Measurements from ENCODE around the gene PAX4.
A peak's percentile ranks its signal among the peaks of the same experiment; 100 is the strongest.

Gene PAX4

GRCh38 chr7:127628445-127628844 lies 10.5 kb upstream of the PAX4 start:
- no peak for DNase-seq

- no peak for DNase-seq
Observed at GRCh38 chr7:127625331-127625730, 7.4 kb upstream of the PAX4 start.

GRCh38 chr7:127620406-127621233 lies 2.7 kb upstream of the PAX4 start:
- no peak for DNase-seq

GRCh38 chr7:127619681-127620405 lies 1.9 kb upstream of the PAX4 start:
- no peak for DNase-seq

DNA sequence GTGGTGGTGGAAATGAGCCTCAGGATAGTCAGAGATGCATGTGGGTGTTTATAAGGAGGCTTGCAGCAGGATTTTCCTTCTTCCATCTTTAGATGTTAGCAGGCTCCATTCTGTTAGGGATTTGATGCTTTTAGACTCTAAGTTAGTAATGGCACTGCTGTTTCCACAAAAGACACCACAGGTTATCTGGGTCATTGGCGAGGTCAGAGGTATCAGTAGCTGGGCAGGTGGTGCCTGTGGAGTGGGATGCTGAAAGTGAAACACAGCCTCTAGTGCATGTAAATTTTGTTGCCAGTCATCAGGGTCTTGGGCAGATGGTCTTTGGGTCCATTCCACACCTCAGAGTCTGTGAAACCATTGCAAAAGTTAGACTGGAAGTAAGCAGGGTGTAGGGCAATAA lies 833 bp upstream of the PAX4 start:
- no peak for DNase-seq

DNA sequence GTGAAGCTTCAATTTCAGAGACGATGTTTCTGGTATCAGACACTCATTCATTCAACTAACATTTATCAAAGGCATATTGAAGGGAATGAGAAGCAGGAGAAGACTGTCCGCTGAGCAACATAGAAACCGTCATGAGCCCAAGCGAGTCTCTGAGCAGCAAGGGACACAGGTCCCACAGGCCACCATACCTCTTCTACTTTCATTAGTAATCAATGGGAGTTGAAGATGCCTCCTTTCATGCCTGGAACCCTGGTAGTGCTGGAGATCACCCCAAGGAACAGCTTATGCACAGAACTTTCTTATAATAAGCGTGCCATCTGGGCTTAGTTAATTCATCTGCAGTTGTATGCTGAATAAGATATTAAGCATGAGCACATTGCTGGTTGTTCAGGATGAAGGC lies 1.2 kb downstream of the PAX4 start:
- no peak for DNase-seq

DNA sequence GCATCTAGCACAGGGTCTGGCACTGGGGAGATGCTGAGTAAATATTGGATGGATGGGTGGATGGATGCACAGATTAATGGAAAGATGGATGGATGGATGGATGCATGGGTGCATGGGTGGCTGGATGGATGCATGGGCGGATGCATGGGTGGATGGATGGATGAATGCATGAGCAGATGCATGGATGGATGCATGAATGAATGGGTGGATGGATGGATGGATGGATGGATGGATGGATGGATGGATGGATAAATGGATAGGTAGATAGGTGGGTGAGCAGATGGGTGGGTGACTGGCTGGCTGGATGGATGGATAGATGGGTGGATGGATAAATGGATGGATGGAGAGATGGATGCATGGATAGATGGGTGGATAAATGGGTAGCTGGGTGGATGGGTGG lies 5.7 kb downstream of the PAX4 start:
- DNase-seq, result no peak

GRCh38 chr7:127609297-127609696 lies 8.6 kb downstream of the PAX4 start:
- no peak for DNase-seq

DNA sequence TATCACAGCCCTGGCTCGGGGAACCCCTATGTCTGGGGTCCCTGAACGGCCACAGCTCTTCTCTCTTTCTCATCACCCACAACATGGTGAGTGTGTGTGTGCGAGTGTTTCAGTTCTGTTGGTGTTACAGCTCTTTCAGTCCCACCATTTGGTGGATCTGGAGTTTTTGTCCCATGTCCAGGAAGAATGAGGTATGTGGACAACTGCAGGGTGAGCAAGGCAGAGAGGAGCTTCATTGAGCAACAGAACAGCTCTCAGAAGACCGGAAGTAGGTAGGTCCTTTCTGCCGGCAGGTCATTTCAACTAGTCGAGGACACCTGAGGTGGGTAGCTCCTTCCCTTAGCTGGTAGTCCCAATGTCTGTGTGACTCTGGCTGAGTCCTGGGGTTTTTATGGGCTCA lies 9.5 kb downstream of the PAX4 start:
- DNase-seq, result no peak

DNA sequence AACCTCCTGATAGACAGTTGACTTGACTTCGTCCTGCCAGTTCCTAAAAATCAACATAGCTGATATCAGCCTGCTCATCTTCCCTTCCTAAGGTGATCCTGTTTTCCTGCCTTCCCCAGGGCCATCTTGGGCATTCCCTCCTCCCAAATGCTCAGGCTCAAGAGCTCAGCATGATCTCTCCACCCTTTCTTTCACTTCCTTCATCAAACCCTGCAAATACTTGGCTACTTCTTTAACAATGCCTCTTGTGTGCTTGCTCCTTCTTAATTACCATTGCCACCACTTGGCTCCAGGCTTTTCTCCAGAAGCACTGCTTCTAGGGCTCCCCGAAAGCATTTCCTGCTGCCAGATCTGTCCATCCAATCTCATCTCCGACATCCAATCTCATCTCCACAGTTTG lies 17.1 kb downstream of the PAX4 start:
- no peak for DNase-seq

DNA sequence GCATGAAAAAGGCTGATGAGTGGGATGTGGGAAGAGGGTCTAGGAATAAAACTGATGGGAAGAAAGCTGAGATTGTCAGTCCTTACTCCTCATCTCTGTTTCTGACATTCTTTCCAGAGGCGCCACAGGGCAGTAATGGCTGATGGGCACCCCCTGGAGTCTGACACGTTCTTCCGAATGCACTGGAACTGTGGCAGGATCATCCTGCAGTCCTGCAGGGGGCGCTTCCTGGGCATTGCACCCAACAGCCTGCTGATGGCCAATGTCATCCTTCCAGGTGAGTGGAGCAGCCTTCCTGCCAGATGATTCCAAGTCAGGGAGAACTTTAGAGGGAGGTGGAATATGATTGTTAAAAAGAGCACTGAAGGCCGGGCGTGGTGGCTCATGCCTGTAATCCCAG lies 19.6 kb downstream of the PAX4 start:
- DNase-seq, result peak; percentile 40

GRCh38 chr7:127595737-127596136 lies 22.2 kb downstream of the PAX4 start:
- DNase-seq, result no peak

DNA sequence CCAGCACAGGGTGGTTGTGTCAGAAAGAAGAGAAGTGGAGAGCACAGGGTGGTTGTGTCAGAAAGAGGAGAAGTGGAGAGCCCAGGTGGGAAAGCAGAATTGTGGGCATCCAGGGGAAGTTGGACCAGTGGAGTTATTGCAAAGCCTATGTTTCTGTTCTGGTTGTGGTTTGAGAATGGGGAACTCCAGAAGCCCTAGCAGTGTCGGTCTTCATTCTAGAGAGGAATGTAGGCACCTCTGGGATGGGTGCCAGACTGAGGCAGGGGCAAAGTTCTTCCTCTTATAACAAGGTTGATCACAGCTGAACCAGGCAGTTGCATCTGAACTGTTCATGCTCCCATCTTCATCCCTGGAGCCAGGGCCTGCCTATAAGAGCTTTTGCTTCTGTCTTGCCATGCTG lies 23.5 kb downstream of the PAX4 start:
- DNase-seq, result no peak

DNA sequence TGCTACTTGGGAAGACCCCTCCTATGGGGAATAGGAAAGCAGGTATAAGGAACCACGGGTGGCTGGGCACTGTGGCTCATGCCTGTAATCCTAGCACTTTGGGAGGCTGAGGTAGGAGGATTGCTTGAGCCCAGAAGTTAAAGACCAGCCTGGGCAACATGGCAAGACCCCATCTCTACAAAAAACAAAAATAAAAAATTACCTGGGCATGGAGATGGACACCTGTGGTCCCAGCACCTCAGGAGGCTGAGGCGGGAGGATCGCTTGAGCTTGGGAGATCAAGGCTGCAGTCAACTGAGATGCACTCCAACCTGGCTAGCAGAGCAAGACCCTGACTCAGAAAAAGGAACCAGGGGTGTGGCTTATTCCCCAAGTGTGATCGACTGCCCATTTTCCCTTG lies 25.4 kb downstream of the PAX4 start:
- no peak for DNase-seq

- no peak for DNase-seq
Observed at GRCh38 chr7:127591591-127591990, 26.4 kb downstream of the PAX4 start.

DNA sequence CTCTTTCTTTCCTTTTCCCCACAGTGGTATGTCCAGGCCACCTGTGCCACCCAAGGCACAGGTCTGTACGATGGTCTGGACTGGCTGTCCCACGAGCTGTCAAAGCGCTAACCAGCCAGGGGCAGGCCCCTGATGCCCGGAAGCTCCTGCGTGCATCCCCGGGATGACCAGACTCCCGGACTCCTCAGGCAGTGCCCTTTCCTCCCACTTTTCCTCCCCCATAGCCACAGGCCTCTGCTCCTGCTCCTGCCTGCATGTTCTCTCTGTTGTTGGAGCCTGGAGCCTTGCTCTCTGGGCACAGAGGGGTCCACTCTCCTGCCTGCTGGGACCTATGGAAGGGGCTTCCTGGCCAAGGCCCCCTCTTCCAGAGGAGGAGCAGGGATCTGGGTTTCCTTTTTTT lies 26.8 kb downstream of the PAX4 start:
- DNase-seq, result no peak

GRCh38 chr7:127589896-127590295 lies 28.0 kb downstream of the PAX4 start:
- no peak for DNase-seq

DNA sequence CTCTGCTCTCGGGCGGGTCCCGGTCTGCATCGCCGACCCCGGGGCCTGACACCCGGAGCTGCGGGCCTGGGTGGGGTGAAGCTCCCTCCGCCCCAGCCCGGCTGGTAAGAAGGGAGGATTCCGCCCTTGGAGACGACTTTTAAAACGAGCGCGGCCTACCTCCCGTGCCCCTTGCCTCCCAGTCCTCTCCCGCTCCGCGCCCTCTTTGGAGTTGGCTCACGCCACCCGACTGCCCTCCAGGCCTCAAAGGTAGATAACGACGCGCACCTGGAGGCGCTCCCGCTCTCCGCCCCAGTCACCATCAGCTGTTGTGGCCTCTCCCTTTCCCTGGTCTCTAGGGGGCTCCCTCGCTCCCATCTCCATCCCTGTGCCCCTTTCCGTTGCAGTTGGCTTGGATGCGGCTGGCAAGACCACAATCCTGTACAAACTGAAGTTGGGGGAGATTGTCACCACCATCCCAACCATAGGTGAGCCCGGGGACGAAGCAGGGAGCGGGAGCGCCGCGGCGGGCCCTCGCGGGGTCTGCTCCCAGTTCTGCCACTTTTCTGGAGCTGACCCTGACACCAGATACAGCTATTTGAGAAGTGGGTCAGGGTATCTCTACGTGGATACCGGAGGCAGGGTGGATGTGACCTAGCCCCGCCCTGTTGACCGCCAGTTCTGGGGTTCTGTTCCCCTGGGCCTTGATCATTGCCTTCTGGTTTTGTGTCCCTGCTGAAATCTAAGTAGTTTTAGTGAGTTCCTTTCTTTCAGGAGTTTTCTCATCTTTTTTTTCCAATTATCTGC lies 29.1 kb downstream of the PAX4 start:
- DNase-seq, result peak; percentile 78

DNA sequence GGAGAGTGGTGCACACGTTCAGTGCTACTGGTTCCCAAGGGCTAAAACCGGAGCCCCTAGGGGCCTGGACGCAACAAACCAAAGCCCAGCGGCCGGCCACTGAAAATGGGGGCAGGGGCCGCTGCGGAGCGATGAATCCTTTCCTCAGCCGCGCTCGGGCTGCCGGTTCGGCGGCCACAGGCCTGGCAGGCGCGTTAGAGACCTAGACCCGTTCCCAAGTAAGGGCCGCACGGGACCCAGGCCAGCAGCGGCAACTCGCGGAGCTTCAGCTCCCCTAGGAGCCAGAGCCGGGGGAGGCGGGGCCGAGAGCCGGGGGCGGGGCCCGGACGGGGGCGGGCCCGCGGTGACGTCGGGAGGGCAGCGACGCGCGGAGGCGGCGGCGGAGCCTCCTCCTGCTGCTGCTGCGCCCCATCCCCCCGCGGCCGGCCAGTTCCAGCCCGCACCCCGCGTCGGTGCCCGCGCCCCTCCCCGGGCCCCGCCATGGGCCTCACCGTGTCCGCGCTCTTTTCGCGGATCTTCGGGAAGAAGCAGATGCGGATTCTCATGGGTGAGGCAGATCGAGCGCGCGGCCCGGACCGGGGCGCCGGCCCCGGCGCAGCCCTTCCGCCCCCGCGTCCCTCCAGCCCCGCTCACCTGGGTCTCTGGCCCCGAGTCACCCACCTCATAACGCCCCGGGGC lies 29.8 kb downstream of the PAX4 start, which contains the start of gene ARF5:
ARF5 (plus strand) TSS at position 393 of the 678 bp plus-strand sequence; CDS start at position 481, 88 bp downstream.
- peak; percentile 87 for DNase-seq

DNA sequence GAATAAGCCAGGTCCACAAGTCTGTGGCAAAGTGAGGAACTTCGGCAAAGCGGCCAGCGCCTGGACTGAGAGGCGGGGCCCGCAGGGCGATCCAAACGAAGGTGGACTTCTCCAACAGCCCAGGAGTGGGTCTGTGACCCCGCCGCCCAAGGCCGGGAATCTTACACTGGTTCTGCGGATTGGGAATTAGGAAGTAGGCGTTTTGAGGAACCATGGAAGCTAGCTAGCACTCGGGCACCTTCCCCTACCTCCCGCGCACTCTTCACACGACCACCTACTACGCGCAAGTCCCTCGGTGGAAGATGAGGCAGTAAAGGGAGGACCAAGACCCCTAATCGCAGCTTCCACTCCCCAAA lies 30.3 kb downstream of the PAX4 start:
- DNase-seq, result no peak

GRCh38 chr7:127586346-127586745 lies 31.6 kb downstream of the PAX4 start:
- no peak for DNase-seq

DNA sequence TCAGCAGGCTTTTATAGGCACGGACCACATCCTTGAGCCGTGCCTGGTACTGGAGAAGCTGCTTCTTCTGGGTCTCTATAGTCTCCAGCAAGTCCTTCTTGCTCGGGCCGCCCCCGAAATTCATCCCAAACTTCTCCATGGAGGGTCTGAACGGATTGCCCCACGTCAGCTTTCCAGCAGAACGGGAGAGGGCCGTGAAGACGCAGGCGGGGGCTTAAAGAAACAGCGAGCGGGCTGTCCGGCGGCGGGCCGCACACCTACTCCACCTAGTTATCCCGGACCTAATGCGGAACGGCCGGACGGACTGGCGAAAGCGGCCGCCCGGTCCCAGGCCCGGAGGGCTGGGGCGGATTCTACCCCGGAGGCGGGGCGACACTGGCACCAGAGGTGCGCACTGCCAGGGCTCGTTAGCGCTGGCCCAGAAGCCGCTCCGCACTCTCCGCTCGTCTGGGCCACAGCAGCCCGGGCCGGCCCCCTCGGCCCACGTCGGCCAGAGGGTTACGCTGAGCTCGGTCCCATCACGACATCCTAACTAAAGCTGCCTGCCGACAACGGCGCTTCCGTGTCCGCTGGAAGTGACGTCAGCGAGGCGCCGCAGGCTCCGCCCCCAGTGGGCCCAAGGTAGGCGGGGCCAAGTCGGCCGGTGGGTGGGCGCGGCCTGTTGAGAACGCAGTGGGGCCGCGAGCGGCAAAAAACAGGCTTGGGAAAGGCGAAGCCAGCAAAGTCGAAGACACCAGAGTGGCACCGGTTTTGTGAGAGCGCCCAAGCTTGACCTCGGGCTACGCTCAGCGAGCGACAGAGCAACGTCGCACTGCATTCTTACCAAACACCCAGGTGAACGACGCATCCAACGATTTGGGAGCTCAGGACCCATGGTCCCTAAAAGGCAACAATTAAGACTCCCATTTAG lies 32.6 kb downstream of the PAX4 start, which contains the start of gene GCC1:
GCC1 (minus strand) TSS at position 553 of the 910 bp plus-strand sequence; CDS start at position 139, 414 bp downstream.
- peak; percentile 87 for DNase-seq
